OCI-LY1 (cell line): ENCODE results near the gene CHST10.

Experiments used
- CTCF ChIP-seq: fragments of 200-600 bp; sonication (generic), shearing (Covaris generic); IDR thresholded peaks from 2 replicates; pipeline ENCODE4 v1.5.1; 2017; ENCODE audit warnings: mild to moderate bottlenecking, antibody characterized with exemption, low read length, moderate library complexity, mixed read lengths
- EZH2 ChIP-seq: fragments of 200-600 bp; sonication (generic), shearing (Covaris generic); IDR thresholded peaks from 2 replicates; pipeline ENCODE4 v1.8.0; 2017; ENCODE audit warnings: borderline replicate concordance, mixed run types, mild to moderate bottlenecking, antibody characterized with exemption, low read length, moderate library complexity, mixed read lengths

GRCh38 chr2:100392715-100393114, 24.8 kb downstream of the CHST10 start:
- no peak for TF ChIP-seq CTCF
- no peak for TF ChIP-seq EZH2
